ENCODE measurements around the gene TKFC.

- TF ChIP-seq, protein P1, sequence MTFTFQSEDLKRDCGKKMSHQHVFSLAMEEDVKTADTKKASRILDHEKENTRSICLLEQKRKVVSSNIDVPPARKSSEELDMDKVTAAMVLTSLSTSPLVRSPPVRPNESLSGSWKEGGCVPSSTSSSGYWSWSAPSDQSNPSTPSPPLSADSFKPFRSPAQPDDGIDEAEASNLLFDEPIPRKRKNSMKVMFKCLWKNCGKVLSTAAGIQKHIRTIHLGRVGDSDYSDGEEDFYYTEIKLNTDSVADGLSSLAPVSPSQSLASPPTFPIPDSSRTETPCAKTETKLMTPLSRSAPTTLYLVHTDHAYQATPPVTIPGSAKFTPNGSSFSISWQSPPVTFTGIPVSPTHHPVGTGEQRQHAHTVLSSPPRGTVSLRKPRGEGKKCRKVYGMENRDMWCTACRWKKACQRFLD (tag by site-specific recombination; IDR thresholded peaks at IDR 0.05): no peak
- TF ChIP-seq, protein P2, sequence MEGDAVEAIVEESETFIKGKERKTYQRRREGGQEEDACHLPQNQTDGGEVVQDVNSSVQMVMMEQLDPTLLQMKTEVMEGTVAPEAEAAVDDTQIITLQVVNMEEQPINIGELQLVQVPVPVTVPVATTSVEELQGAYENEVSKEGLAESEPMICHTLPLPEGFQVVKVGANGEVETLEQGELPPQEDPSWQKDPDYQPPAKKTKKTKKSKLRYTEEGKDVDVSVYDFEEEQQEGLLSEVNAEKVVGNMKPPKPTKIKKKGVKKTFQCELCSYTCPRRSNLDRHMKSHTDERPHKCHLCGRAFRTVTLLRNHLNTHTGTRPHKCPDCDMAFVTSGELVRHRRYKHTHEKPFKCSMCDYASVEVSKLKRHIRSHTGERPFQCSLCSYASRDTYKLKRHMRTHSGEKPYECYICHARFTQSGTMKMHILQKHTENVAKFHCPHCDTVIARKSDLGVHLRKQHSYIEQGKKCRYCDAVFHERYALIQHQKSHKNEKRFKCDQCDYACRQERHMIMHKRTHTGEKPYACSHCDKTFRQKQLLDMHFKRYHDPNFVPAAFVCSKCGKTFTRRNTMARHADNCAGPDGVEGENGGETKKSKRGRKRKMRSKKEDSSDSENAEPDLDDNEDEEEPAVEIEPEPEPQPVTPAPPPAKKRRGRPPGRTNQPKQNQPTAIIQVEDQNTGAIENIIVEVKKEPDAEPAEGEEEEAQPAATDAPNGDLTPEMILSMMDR (tag by site-specific recombination; IDR thresholded peaks at IDR 0.05): no peak
- TF ChIP-seq MEIS1 (CRISPR knock-in tag; IDR thresholded peaks at IDR 0.05; ENCODE audit: borderline replicate concordance) (no peak), ZNF624 (tag by site-specific recombination; IDR thresholded peaks at IDR 0.05) (no peak), GLI2 (tag by site-specific recombination; IDR thresholded peaks at IDR 0.05; ENCODE audit: borderline replicate concordance, low read depth) (no peak), ZNF707 (tag by site-specific recombination; IDR thresholded peaks at IDR 0.05) (no peak), ZFP41 (tag by site-specific recombination; IDR thresholded peaks at IDR 0.05; ENCODE audit: borderline replicate concordance) (no peak), TRIM28 (IDR thresholded peaks at IDR 0.05; ENCODE audit: borderline replicate concordance, low read length) (no peak)
Measured at GRCh38 chr11:61325649-61326414, 7.2 kb upstream of the TKFC start.

All from HEK293 (cell line).